ENCODE results near the gene GALK2. TPM values are rescaled to one million over a fixed set of nuclear protein-coding genes. Genes with fewer than 3 reads are reported as not detected.

Gene GALK2
- total and polyA plus RNA-seq, 8 donors, result 23.1 to 43.1 (median 25.1) TPM

GRCh38 chr15:49137861-49138260 is 32.2 kb upstream of the GALK2 start:
- H3K4me1 ChIP-seq, result no peaks in the 10 kb centered on the region
- intact Hi-C loops (cut with DNase I), result no loop called here
- H3K9me3 ChIP-seq, result no peaks in the 10 kb centered on the region
- no peak overlapping the region for H3K4me3 ChIP-seq
- no peaks in the 10 kb centered on the region for H3K27me3 ChIP-seq
- peaks cover 0 to 97% of the 10 kb centered on the region in 2 donors for H3K36me3 ChIP-seq
- ATAC-seq (peak; percentile 41), DNase-seq (no peak)
- TF ChIP-seq CTCF (IDR thresholded peaks at IDR 0.05), result no peak
- H3K27ac ChIP-seq, result no peak overlapping the region

GRCh38 chr15:49145651-49146609 is 24.1 kb upstream of the GALK2 start:
- Histone ChIP-seq H3K27ac (no peak overlapping the region), H3K36me3 (peaks cover 0 to 33% of the 10 kb centered on the region in 2 donors), H3K4me1 (peaks cover 0 to 49% of the 10 kb centered on the region in 2 donors), H3K27me3 (no peaks in the 10 kb centered on the region), H3K9me3 (no peaks in the 10 kb centered on the region), H3K4me3 (no peak overlapping the region)
- peak in 1 of 4 donors; percentile 54 for DNase-seq
- intact Hi-C loops (cut with DNase I), result loop anchor here in 1 of 2 donors (10.0 kb wide), 1 partner anchor 281 kb away; no protein-coding TSS in a partner anchor
- peak; percentile 86 for ATAC-seq
- peak; percentile 45 to 55 for TF ChIP-seq CTCF (IDR thresholded peaks at IDR 0.05)

GRCh38 chr15:49148298-49148697 is 21.7 kb upstream of the GALK2 start:
- peak overlapping the region in 1 of 2 donors; percentile 5 for H3K27ac ChIP-seq
- intact Hi-C loops (cut with DNase I), result loop anchor here in 1 of 2 donors (10.0 kb wide), 1 partner anchor 283 kb away; no protein-coding TSS in a partner anchor

GRCh38 chr15:49148727-49149126 is 21.3 kb upstream of the GALK2 start:
- H3K36me3 ChIP-seq, result peaks cover 0 to 5% of the 10 kb centered on the region in 2 donors
- ATAC-seq (no peak), DNase-seq (no peak)
- no peak overlapping the region for H3K4me3 ChIP-seq
- peaks cover 5 to 66% of the 10 kb centered on the region in 2 donors for H3K4me1 ChIP-seq
- TF ChIP-seq CTCF (IDR thresholded peaks at IDR 0.05), result no peak
- H3K9me3 ChIP-seq, result no peaks in the 10 kb centered on the region
- H3K27me3 ChIP-seq, result no peaks in the 10 kb centered on the region
- H3K27ac ChIP-seq, result peak overlapping the region in 1 of 2 donors; percentile 20
- intact Hi-C loops (cut with DNase I), result loop anchor here in 1 of 2 donors (10.0 kb wide), 1 partner anchor 284 kb away; no protein-coding TSS in a partner anchor

More at GRCh38 chr15:49148298-49148697, 21.7 kb upstream of the GALK2 start:
- H3K4me1 ChIP-seq, result peaks cover 4 to 62% of the 10 kb centered on the region in 2 donors
- no peak overlapping the region for H3K4me3 ChIP-seq
- H3K36me3 ChIP-seq, result peaks cover 0 to 10% of the 10 kb centered on the region in 2 donors
- ATAC-seq (no peak), DNase-seq (no peak)
- no peaks in the 10 kb centered on the region for H3K27me3 ChIP-seq
- no peak for TF ChIP-seq CTCF (IDR thresholded peaks at IDR 0.05)
- H3K9me3 ChIP-seq, result no peaks in the 10 kb centered on the region

GRCh38 chr15:49151831-49152230 is 18.2 kb upstream of the GALK2 start:
- DNase-seq, result no peak
- TF ChIP-seq CTCF (IDR thresholded peaks at IDR 0.05), result no peak
- no peak overlapping the region for H3K4me3 ChIP-seq
- peaks cover 17 to 70% of the 10 kb centered on the region in 2 donors for H3K4me1 ChIP-seq
- no peak for ATAC-seq
- H3K9me3 ChIP-seq, result no peaks in the 10 kb centered on the region
- intact Hi-C loops (cut with DNase I), result no loop called here
- H3K36me3 ChIP-seq, result no peaks in the 10 kb centered on the region
- no peaks in the 10 kb centered on the region for H3K27me3 ChIP-seq
- H3K27ac ChIP-seq, result no peak overlapping the region

Measured in left lung (tissue), 10 donors.